RPMI7951 (cell line): ENCODE measurements around the gene B3GALT6. TPM values are rescaled to one million over a fixed set of nuclear protein-coding genes. Genes with fewer than 3 reads are reported as not detected.
A peak's percentile ranks its signal among the peaks of the same experiment; 100 is the strongest.

Experiments used
- DNase-seq: peaks from one replicate; pipeline ENCODE4 v3.0.0-alpha.2; 2012; ENCODE audit warnings: low read depth
- total RNA-seq: library from RNA; depleted of rRNA; stranded (reverse); fragments of >200 nt; shearing (Covaris generic); gene quantifications from 2 replicates; pipeline ENCODE4 v1.2.3, GENCODE V29; 2014

B3GALT6 gene
- total RNA-seq, 1 experiment from 2014 or later: 13.9 TPM

DNA sequence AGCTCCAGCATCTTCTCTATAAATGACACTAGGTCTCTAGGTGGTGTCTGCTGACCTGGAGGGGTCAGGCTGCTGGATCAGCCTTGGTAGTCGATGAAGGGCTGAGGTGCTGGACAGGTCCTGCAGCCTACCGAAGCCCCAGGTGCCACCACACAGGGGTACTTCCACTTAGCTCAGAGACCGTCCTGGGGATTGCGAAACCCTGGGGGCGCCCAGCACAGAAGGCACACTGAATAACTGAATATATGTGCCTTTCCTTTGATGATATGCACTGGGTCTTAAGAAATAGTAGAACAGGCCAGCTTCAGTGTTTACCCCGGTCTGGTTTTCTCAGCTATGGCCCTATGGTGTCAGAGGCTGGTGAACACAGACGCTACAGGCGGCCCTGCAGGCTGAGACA lies 30.7 kb downstream of the B3GALT6 start:
- no peak for DNase-seq

DNA sequence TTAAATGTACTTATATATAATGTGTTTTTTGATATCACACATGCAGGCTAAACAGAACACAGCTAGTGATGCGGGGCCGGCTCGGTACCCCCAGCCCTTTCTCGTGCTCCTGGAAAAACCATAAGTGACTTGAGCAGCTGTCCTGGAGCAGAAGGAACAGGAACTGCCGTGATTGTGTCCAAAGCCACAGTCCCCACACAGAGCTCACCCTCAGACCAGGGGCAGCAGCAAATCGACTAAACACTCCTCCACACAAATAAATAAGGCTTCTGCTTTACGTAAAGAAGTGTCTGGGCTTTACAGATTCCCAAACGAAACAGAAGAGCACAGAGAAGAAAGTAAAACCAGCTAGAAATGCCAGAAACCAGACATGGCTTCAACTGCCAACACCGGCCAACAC lies 32.0 kb downstream of the B3GALT6 start:
- no peak for DNase-seq

DNA sequence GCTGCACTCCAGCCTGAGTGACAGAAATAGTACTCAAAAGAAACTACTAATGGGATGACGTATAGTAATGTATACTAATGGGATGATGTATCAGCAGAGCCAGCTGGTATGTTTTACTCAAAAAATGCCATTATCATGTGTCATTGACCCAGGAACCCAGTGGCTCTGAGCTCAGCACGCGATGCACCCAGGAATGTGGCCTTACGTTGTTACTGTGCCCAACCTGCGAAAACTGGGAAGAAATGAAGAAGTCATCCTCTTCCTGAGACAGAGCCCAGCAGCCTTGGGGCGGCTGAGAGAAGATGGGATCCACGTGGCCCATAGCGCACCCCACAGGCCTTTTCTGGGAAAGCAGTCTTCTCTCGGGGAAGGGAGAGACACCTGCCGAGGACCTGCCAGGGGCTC lies 32.8 kb downstream of the B3GALT6 start:
- peak; percentile 98 for DNase-seq

DNA sequence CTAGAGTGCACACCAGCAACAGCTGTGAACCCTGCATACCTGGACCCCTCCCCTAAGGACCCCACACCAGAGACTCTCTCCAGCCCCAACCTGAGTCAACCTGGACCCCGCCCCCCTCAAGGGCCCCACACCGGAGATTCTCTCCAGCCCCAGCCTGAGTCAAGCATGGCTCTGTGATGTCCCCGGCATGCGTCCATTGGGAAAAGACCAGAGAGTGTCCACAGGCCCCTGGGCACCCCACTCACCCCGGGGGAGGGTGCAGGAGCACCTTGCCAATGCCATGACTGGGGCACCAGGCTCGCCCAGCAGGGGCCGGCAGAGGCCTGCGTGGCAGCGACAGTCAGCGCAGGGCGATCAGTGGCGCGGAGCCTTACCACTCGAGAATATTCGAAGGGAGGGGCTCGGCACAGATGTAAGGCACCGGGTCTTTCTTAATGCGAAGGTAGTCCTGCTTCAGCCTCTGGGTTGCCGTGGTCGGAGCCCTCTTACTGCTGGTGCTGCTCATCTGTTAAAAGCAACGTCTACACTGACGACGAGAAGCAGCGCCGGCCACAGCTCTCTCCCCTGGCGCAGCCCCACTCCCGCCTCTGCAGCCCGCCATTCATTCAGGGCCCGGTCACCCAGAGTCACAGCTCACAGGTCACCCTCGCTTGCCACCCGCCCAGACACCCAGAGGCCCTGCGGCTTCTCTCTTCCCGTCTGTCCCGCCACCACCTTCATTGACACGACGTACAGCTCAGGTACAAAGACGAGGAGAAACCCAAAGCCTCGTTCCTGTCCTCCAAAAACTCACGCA lies 35.6 kb downstream of the B3GALT6 start:
- no peak for DNase-seq

DNA sequence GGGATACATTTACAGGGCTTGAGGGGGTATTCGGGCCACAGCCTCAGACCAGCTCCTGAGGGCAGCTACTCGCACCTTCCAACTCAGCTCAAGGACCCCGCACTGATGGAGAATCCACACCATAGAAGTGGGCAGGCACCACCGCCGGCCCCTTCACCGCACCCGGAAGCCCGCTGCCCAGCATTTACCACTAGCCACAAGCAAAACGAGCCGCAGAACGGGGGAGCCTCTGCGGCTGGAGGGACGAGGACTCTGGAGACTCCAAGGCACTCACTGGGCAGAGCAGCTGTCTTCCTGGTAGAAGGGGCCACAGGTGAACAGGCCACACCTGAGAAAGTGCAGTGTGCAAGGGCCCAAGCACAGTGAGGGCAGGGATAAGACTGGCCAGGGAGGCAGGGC lies 36.2 kb downstream of the B3GALT6 start:
- DNase-seq: no peak

DNA sequence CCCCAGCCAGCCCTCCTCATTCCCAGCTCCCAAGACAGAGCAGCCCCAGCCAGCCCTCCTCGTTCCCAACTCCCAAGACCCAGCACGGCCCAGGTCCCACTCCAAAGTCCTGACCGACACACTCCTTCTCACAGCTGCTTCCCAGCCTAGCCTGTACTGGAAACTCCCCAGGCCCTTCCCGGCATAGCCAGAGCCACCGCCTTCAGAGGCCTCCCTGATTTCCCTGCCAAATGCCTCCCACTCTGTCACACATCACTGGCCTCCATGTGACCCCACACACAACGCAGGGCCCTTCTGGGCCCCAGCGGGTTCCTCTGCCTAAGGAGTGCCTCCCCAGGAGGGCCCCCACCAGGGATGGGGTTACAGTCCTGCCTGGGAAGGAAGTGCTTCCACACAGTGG lies 38.8 kb downstream of the B3GALT6 start:
- DNase-seq: no peak

DNA sequence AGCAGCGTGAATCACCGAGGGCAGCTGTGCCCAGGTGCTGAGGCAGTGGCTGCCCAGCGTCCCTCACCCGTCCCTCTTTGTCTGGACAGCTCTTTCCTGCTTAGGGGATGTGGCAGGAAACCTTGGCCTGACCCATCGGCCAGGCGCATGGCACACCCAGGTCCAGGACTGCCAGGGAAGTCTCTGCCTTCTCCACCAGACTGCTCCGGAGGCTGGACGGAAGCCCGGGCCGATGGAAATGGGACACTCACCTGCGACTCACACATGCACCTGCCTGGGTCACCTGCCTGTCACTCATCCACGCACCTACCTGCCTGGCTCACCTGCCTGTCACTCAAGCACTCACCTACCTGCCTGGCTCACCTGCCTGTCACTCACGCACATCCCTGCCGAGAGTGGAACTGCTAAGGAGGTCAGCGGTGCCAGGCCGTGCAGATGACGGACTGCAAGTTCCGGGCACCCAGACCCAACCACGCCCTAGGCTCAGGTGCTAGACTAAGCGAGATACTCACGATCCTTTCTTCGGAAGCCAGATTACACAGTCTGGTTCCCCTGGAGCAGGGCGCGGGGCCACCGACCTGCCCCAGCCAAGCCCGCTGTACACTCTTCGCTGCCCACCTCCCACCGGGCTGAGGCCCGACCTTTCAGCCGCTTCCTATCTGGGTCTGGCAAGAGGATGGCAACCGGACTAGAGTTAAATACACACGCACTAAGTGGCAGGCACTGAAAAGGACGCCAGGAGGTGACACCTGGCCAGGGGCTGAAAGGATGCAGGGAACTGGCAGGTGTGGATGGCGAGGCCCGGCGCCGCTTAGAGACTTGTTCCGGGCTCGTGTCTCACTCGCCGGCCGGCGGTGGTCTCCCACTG lies 40.5 kb downstream of the B3GALT6 start:
- DNase-seq: peak; percentile 27

DNA sequence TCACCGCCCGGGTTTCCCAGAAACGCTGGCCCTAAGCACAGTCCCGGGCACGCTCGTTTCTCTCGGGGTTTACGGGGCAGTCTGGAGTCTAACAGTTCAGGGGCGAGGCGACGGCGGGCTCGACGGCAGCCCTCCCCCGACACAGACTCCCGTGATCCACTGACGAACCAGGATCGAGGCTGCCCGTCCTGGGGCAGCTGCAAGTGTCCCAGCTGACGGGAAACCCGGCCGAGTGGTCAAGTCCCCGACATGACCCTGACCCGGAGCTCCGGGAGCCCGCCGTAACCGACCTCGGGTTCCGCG lies 41.1 kb downstream of the B3GALT6 start:
- no peak for DNase-seq

DNA sequence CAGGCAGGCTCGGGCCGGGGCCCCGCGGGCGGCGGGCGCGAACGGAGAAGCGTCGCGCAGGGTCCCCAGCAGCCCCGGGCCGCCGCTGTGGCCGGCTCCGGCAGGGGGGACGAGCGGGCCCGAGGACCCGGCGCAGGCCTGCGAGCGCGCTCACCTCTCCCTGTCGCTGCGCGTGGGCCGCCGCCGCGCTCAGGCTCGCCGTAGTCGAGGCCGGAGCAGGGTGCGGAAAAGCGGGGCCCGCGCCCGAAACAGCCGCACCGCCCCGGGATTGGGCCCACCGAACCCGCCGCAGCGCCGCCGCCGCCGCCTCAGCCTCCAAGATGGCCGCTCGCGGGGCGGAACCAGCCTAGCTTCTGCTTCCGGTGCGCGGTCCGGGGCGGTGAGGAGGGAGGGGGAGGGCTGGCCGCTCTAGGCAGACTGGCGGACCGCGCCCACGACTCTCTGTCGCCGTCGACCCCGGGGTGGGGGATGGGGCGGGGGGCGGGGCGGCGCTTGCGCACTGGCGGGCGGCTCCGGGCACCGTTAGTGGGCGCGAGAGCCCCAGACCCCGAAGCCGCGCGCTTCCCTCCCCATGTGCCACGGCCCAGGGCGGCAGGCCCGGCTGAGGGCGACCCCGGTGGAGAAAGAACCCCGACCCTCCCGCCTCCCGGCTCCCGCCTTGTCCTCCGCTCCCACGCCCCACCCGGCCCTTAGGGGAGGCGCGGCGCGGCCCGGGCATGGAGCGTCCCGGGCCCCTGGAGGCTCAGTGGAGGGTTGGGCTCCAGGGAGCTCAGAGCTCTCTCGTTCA lies 41.7 kb downstream of the B3GALT6 start, which contains the start of gene UBE2J2:
Gene UBE2J2 (minus strand): TSS at position 343 of the 787 bp plus-strand sequence. CDS start 5,862 bp downstream, outside the sequence.
- DNase-seq: peak; percentile 89

DNA sequence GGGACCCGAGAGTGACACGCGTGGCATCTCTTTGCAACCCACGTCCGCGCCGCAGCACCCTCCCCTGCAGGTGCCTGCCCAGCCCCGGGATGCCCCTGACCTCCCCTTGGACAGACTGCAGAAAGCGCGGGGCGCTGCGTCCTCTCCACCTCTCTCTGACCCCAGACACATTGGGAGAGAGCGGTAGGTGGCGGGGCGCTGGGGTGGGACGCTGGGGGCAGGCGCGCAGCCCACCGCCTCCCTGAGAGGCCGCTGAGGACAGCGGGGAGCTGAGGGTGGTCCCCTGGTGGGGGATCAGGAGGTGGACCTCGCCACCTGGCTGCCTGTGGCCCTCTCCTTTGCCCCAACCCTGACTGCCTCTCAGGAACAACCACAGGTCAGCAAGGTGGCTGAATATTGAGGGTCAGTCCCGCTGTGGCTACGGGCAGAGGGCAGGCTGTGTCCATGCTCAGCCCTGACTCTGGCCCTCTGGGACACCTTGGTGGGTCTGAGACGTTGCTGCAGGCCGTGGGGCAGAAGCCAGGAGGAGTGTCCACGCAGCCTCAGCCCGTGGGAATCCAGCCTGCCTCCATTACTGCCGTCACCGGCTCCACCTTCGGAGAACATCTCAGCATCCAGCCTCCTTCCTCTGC lies 42.4 kb downstream of the B3GALT6 start:
- no peak for DNase-seq

DNA sequence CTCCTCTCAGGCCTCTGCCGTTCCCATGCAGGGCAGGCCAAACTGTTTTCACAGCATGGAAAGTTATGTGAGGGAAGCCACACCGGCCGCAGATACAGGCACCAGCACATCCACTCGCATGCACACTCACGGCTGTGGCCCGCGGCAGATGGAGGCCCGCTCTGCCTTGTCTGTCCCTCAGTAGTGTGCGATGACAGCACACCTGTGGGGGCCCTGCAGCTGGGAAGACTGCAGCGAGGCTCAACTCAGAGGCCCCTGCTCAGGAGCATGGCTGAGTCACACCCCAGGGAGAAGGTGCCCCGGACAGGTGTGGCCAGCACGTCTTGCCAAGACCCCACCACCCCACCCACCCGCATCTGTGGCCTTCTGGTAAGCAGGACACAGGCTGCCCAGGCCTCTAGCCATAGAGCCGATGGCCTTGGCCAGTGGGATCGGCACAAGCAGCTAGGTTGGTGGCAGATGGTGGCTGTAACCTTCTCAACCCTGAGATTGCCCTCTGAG lies 42.9 kb downstream of the B3GALT6 start:
- DNase-seq: no peak

DNA sequence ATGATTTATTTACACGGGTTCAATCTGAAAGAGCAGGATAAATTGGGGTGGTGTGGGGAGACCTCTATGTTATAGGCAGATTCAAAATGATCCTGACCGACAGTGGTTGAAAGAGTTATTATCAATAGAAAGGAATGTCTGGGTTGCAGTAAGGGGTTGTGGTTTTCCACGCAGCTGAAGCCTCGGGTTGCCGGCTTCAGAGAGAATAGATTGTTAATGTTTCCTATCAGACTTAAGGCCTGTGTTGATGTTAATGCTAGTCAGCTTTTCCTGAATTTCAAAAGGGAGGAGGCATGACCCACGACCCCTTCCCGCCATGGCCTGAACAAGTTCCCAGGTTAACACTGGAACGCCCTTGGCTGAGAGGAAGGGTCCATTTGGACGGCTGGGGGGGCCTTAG lies 43.8 kb downstream of the B3GALT6 start:
- DNase-seq: no peak

DNA sequence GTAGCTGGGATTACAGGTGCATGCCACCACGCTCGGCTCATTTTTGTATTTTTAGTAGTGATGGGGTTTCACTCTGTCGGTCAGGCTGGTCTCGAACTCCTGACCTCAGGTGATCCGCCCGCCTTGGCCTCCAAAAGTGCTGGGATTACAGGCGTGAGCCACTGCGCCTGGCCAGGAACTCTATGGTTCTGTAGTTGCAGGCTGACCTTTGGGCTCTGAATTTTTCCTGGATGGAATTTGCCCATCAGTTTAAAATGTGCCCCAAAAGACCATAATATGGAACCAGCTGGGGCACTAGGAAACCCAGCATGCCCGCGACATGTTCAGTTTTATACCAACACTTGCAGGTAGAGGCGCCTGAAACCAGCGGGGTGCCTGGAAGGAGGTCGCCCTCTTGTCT lies 46.6 kb downstream of the B3GALT6 start:
- DNase-seq: no peak

DNA sequence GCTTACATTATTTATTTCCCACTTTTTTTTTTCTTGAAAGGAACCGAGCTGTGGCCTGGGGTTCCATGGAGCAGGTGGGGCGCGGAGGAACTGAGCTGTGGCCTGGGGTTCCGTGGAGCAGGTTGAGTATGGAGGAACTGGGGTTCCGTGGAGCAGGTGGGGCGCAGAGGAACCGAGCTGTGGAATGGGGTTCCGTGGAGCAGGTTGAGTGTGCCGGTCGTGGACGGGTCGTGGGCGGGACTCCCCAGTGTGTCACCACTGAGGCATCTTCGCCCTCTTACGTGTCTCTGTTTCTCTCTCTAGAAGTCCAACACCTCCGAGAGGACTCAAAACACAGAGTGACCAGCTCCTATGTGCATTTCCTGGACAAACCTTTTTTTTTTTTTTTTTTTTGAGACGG lies 47.0 kb downstream of the B3GALT6 start:
- DNase-seq: no peak

DNA sequence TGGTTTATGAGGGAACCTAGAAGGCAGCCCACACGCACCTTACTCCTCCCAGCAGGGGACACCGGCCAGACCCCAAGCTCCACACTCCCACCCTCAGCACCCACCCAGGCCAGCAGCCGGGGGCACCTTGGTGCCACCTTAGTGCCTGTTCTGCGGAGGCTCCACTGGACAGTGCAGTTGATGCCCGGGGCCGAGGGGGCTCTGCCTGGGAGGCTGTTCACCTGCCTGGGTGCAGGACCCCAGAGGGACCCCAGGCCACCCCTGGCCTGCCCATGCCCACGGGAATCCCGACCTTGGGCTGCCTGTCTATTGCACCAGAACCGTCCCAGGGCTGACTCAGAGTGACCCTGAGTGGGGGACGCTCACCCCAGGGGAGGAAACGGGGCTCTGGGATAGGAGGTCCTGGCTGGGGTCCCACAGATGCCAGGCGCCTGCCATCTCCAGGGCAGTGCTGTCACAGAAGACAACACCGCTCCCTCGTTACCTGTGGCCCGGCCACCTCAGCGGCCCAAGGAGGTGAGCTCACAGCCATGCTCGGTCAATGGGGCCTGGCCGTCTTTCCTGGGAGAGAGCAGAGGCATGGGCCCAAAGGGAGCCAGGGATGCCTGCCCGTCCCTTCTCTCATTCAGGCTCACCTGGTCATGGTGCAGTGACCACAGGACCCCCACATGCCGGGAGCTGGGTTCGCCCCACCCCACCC lies 48.9 kb downstream of the B3GALT6 start:
- no peak for DNase-seq

DNA sequence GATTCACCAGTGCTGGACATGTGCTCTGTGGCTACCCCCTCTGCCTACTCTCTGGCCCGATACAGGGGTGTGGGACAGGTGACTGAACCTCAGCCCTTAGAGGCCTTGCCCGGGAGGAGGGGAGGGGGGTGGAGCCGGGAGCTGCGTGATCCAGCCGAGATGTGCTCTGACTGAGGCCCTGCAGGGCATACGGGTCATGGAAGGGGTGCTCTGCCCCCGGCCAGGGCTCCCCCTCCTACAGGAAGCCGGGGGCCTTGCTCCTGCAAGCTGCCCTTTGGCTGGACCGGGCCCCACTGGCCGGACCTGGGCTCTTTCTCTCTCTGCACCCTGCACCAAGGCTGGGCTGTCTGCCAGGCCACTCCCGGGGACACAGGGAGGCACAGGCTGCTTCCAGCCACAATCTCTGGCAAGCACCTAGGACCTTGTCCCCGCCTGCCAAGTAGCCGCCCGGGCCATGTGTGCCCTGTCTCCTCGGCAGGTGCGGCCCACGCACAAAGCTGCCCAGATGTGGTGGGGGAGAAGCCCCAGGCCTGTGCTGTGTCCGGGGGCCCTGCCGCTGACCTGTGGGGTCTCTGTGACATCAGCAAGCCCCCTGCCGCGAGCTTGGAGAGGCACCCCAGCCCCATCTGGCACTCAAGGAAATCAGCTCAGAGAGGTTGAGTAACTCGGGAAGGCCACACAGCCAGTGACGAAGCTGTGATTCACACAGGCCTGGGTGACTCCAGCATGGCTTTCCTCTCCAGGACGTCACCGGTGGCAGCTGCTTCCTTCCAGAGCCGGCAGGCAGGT lies 49.7 kb downstream of the B3GALT6 start:
- DNase-seq: peak; percentile 72

DNA sequence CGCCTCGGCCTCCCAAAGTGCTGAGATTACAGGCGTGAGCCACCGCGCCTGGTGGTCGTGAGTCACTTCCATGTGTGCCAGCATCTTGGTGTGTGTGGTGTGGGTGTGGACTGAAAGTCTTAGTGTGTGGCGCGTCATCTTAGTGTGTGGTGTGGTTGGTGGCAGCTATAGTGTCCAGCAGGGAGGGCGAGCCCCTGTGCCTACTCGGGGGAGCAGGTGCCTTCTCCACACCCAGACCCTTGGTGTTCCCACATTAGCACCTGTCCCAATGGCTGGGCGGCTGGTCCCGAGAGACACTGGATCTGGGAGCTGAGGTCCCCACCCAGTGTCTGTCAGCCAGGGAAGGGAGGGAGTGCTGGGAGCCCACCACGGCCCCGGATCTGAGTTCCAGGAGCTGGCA lies 51.0 kb downstream of the B3GALT6 start:
- DNase-seq: peak; percentile 81

DNA sequence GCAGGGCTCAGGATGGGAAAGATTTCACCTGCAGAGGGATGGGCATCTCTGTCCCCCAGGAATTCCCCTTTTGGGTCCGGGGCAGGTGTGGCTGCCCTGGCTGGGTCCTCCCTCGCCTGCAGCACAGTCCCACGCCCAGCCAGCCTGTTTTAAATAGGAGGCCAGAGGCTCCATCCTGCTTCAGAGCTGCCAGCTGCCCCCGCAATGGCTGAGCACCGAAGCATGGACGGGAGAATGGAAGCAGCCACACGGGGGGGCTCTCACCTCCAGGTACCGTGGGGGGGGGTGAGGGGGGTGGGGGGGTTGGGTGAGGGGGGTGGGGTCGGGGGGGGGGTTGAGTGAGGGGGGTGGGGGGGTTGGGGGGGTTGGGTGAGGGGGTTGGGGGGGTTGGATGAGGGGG lies 51.8 kb downstream of the B3GALT6 start:
- no peak for DNase-seq
